Prostate gland (tissue), 2 donors: ENCODE data around the gene TM7SF2. TPM values are rescaled to one million over a fixed set of nuclear protein-coding genes. Genes with fewer than 3 reads are reported as not detected.

Experiments used
- DNase-seq: peaks from one replicate; pipeline ENCODE4 v3.0.0-alpha.2; 2019; ENCODE audit warnings: low spot score
- H3K27ac ChIP-seq, 2 donors: fragments of 200-600 bp; sonication (generic); 2 replicates each; pipeline ENCODE4 v1.5.1; 2017 to 2019
- H3K27me3 ChIP-seq: fragments of 200-600 bp; sonication (generic); replicated peaks from 2 replicates; pipeline ENCODE4 v1.5.1; 2019; ENCODE audit not compliant: insufficient read depth
- H3K36me3 ChIP-seq, 2 donors: fragments of 200-600 bp; sonication (generic); 1 replicate in 1 of 2; 2 replicates in 1 of 2; pipeline versions ENCODE4 v1.5.1 to v1.8.1; 2017 to 2019
- H3K4me1 ChIP-seq: fragments of 200-600 bp; sonication (generic); replicated peaks from 2 replicates; pipeline ENCODE4 v1.5.1; 2019
- H3K4me3 ChIP-seq, 2 donors: fragments of 200-600 bp; sonication (generic); 2 replicates each; pipeline ENCODE4 v1.5.1; 2017 to 2019
- H3K9me3 ChIP-seq: fragments of 200-600 bp; sonication (generic); 2 replicates; pipeline ENCODE4 v1.5.1; 2017
- CTCF ChIP-seq, 4 experiments: fragments of 200-600 bp in 2 of 4; fragments of 450-650 bp in 2 of 4; sonication (generic) in 2 of 4; IDR thresholded peaks; 1 replicate in 3 of 4; 2 replicates in 1 of 4; pipeline ENCODE4 v1.5.1; 2016 to 2019; ENCODE audit warnings: antibody characterized with exemption in 4 of 4, mild to moderate bottlenecking in 2 of 4, moderate library complexity in 2 of 4
- POLR2A ChIP-seq: fragments of 450-650 bp; IDR thresholded peaks from one replicate; pipeline ENCODE4 v1.6.1; 2016; ENCODE audit warnings: antibody characterized with exemption, mild to moderate bottlenecking
- POLR2AphosphoS5 ChIP-seq: sonication (generic); formaldehyde crosslinking; IDR thresholded peaks from one replicate; pipeline ENCODE4 v1.6.1; 2017; ENCODE audit warnings: antibody characterized with exemption
- WGBS: methylation state at CpG from one replicate; pipeline ENCODE4 v1.1.5; 2018; 5-methylcytosine and 5-hydroxymethylcytosine counted together
- intact Hi-C: fragments of 100-400 bp; cut with DNase I; formaldehyde crosslinking; loops from one replicate; pipeline ENCODE4 v1.14.2; 2022
- total RNA-seq, 2 donors: library from RNA; depleted of rRNA; stranded (reverse); fragments of >200 nt; gene quantifications; one replicate each; pipeline ENCODE4 v1.1.0, GENCODE V29; 2016

TM7SF2 gene
- total RNA-seq, 2 donors from 2014 or later: 73.9 to 185 TPM

GRCh38 chr11:65109231-65110198 is 2.2 kb upstream of the TM7SF2 start:
- WGBS: 89% methylated on average over 36 of the region's 36 CpGs
- TF ChIP-seq POLR2A: no peak
- no peak for TF ChIP-seq CTCF (IDR thresholded peaks at IDR 0.05)
- TF ChIP-seq POLR2AphosphoS5: no peak
- H3K4me3 ChIP-seq: no peak overlapping the region
- DNase-seq: no peak
- H3K36me3 ChIP-seq: no peaks in the 10 kb centered on the region
- no peaks in the 10 kb centered on the region for H3K9me3 ChIP-seq
- H3K27ac ChIP-seq: no peak overlapping the region
- intact Hi-C loops: loop anchor here (10.0 kb wide), 2 partner anchors 195 to 255 kb away; partner anchors contain the start of gene ATG2A
- H3K4me1 ChIP-seq: peaks cover 11% of the 10 kb centered on the region
- H3K27me3 ChIP-seq: no peaks in the 10 kb centered on the region

- no peaks in the 10 kb centered on the region for H3K36me3 ChIP-seq
Observed at GRCh38 chr11:65110354-65110861, 1.3 kb upstream of the TM7SF2 start.

GRCh38 chr11:65111159-65111743 is 421 bp upstream of the TM7SF2 start:
- Histone ChIP-seq H3K27ac (peak overlapping the region in 1 of 2 donors; percentile 60), H3K4me1 (peaks cover 14% of the 10 kb centered on the region), H3K36me3 (no peaks in the 10 kb centered on the region), H3K27me3 (no peaks in the 10 kb centered on the region), H3K9me3 (no peaks in the 10 kb centered on the region), H3K4me3 (no peak overlapping the region)
- no peak for DNase-seq
- intact Hi-C loops: loop anchor here (10.0 kb wide), 2 partner anchors 196 to 256 kb away; partner anchors contain the start of gene ATG2A
- no peak for TF ChIP-seq POLR2A
- no peak for TF ChIP-seq CTCF (IDR thresholded peaks at IDR 0.05)
- WGBS: 70% methylated on average over 29 of the region's 31 CpGs

More at GRCh38 chr11:65110354-65110861, 1.3 kb upstream of the TM7SF2 start:
- Histone ChIP-seq H3K27me3 (no peaks in the 10 kb centered on the region), H3K4me3 (no peak overlapping the region), H3K4me1 (peaks cover 7% of the 10 kb centered on the region), H3K27ac (peak overlapping the region; percentile 34 to 60), H3K9me3 (no peaks in the 10 kb centered on the region)
- intact Hi-C loops: loop anchor here (10.0 kb wide), 2 partner anchors 196 to 256 kb away; partner anchors contain the start of gene ATG2A
- TF ChIP-seq POLR2AphosphoS5 (peak; percentile 68), CTCF (IDR thresholded peaks at IDR 0.05) (peak; percentile 98), POLR2A (no peak)
- WGBS: 16% methylated on average over 18 of the region's 18 CpGs
- peak; percentile 86 for DNase-seq

GRCh38 chr11:65112546-65113360 is 1.1 kb downstream of the TM7SF2 start:
- TF ChIP-seq CTCF (IDR thresholded peaks at IDR 0.05) (peak; percentile 72 to 95 (median 86)), POLR2AphosphoS5 (peak; percentile 38), POLR2A (no peak)
- no peak for DNase-seq
- peak overlapping the region; percentile 76 to 80 for H3K27ac ChIP-seq
- H3K4me3 ChIP-seq: peak overlapping the region; percentile 42 to 51
- H3K36me3 ChIP-seq: no peaks in the 10 kb centered on the region
- 2% methylated on average over 32 of the region's 57 CpGs for WGBS
- no peaks in the 10 kb centered on the region for H3K9me3 ChIP-seq
- H3K27me3 ChIP-seq: no peaks in the 10 kb centered on the region
- peaks cover 18% of the 10 kb centered on the region for H3K4me1 ChIP-seq
- intact Hi-C loops: loop anchor here (10.0 kb wide), 2 partner anchors 198 to 258 kb away; partner anchors contain the start of gene ATG2A
